HCT116 (cell line): Measurements from ENCODE around the gene ETS1. TPM values are rescaled to one million over a fixed set of nuclear protein-coding genes. Genes with fewer than 3 reads are reported as not detected.

Experiments used
- ATAC-seq: fragments of 200-7000 bp; cut with Tn5 transposase; 2 replicates; pipeline ENCODE4 v1.9.1; 2020; ENCODE audit warnings: mild to moderate bottlenecking, moderate library complexity
- BruUV-seq: library from RNA; stranded (reverse); fragments of 400-500 nt; replicated peaks from 2 replicates; lab custom pipeline; 2021; lab: Mats Ljungman, UMichigan
- CTCF ChIA-PET: fragments of 300-600 bp; sonication (Branson Sonifier 250); formaldehyde crosslinking; loops from one replicate; lab custom pipeline; 2021; ENCODE audit warnings: antibody characterized with exemption; lab: Charles Lee
- POLR2A ChIA-PET: fragments of 300-600, 350-600 bp; sonication (Branson Sonifier 250); formaldehyde crosslinking; loops from one replicate; lab custom pipeline; 2021; ENCODE audit warnings: antibody characterized with exemption; lab: Charles Lee
- RAD21 ChIA-PET, 2 experiments: fragments of 300-600 bp; sonication (Branson Sonifier 250); formaldehyde crosslinking; loops; one replicate each; lab custom pipeline; 2023; ENCODE audit warnings: low total read pairs in 2 of 2; ENCODE audit not compliant: uncharacterized antibody in 2 of 2, unreplicated experiment in 2 of 2, low non-redundant PET in 1 of 2; lab: Charles Lee
- DNase-seq: peaks from one replicate; pipeline ENCODE4 v3.0.0-alpha.2; 2010; ENCODE audit warnings: low read depth, low spot score
- H2AFZ ChIP-seq: fragments of 200-600 bp; shearing (Covaris generic), sonication (generic); 2 replicates; pipeline ENCODE4 v1.6.1; 2017; ENCODE audit warnings: low read depth, mixed run types, mixed read lengths, antibody characterized with exemption, low read length; ENCODE audit not compliant: poor library complexity, severe bottlenecking
- H3K27ac ChIP-seq: 2 replicates; pipeline ENCODE4 v1.5.1; 2012; ENCODE audit warnings: low read depth, low read length
- H3K27me3 ChIP-seq: fragments of 200-600 bp; sonication (generic); 2 replicates; pipeline ENCODE4 v1.6.1; 2016; ENCODE audit warnings: mixed run types, low read length, mixed read lengths; ENCODE audit not compliant: insufficient read depth
- H3K36me3 ChIP-seq, 2 experiments: fragments of 200-500 bp in 1 of 2; fragments of 200-600 bp in 1 of 2; sonication (Bioruptor generic) in 1 of 2; sonication (generic) in 1 of 2; 2 replicates each; pipeline versions ENCODE4 v1.5.1 to v1.6.1; 2014 to 2016; ENCODE audit warnings: low read length in 2 of 2, inconsistent platforms in 1 of 2, mixed read lengths in 1 of 2, mixed run types in 1 of 2; ENCODE audit not compliant: insufficient read depth in 2 of 2, control insufficient read depth in 1 of 2
- H3K4me1 ChIP-seq, 2 experiments: fragments of 200-600 bp in 1 of 2; sonication (generic) in 1 of 2; 2 replicates each; pipeline versions ENCODE4 v1.5.1 to v1.6.1; 2012 to 2017; ENCODE audit warnings: low read length in 2 of 2, inconsistent platforms in 1 of 2, mild to moderate bottlenecking in 1 of 2, mixed read lengths in 1 of 2, mixed run types in 1 of 2, moderate library complexity in 1 of 2; ENCODE audit not compliant: insufficient read depth in 2 of 2, control insufficient read depth in 1 of 2
- H3K4me2 ChIP-seq: fragments of 200-600 bp; sonication (generic); 2 replicates; pipeline ENCODE4 v1.6.1; 2017; ENCODE audit warnings: mixed run types, low read length, mixed read lengths
- H3K4me3 ChIP-seq, 2 experiments: fragments of 200-600 bp in 1 of 2; sonication (generic) in 1 of 2; replicated peaks in 1 of 2; 2 replicates each; pipeline ENCODE4 v1.5.1; 2011 to 2016; ENCODE audit warnings: low read length in 2 of 2, control low read depth in 1 of 2, low read depth in 1 of 2, mild to moderate bottlenecking in 1 of 2, mixed read lengths in 1 of 2, mixed run types in 1 of 2
- H3K79me2 ChIP-seq: fragments of 200-600 bp; sonication (generic); 2 replicates; pipeline ENCODE4 v1.6.1; 2017; ENCODE audit warnings: mild to moderate bottlenecking, mixed run types, low read length, moderate library complexity, mixed read lengths; ENCODE audit not compliant: insufficient read depth
- H3K9ac ChIP-seq: fragments of 200-600 bp; sonication (generic); 2 replicates; pipeline ENCODE4 v1.6.1; 2016; ENCODE audit warnings: low read length, mixed read lengths
- H3K9me2 ChIP-seq: fragments of 200-600 bp; sonication (generic), shearing (Covaris generic); 2 replicates; pipeline ENCODE4 v1.6.1; 2017; ENCODE audit warnings: mixed run types, mild to moderate bottlenecking, moderate library complexity; ENCODE audit not compliant: insufficient read depth
- H3K9me3 ChIP-seq, 2 experiments: fragments of 200-500 bp in 1 of 2; fragments of 200-600 bp in 1 of 2; sonication (Bioruptor generic) in 1 of 2; sonication (generic) in 1 of 2; 2 replicates each; pipeline ENCODE4 v1.6.1; 2014 to 2017; ENCODE audit warnings: low read length in 2 of 2, mixed read lengths in 2 of 2, inconsistent platforms in 1 of 2, low read depth in 1 of 2, mild to moderate bottlenecking in 1 of 2, mixed run types in 1 of 2, moderate library complexity in 1 of 2; ENCODE audit not compliant: control insufficient read depth in 1 of 2, insufficient read depth in 1 of 2
- H4K20me1 ChIP-seq: fragments of 200-600 bp; sonication (generic), shearing (Covaris generic); 2 replicates; pipeline ENCODE4 v1.6.1; 2017; ENCODE audit warnings: mixed run types, mild to moderate bottlenecking, moderate library complexity; ENCODE audit not compliant: insufficient read depth
- EGR1 ChIP-seq: IDR thresholded peaks from 2 replicates; pipeline ENCODE4 v1.6.1; 2012; ENCODE audit warnings: low read depth
- JUND ChIP-seq: IDR thresholded peaks from 2 replicates; pipeline ENCODE4 v1.6.1; 2012
- POLR2AphosphoS5 ChIP-seq: IDR thresholded peaks from 2 replicates; pipeline ENCODE4 v1.6.1; 2011; ENCODE audit warnings: mild to moderate bottlenecking, low read depth, low read length, moderate library complexity
- TCF7L2 ChIP-seq: IDR thresholded peaks from 2 replicates; pipeline ENCODE4 v1.7.0; 2011; ENCODE audit warnings: borderline replicate concordance, inconsistent platforms; ENCODE audit not compliant: insufficient read depth, insufficient read length; ENCODE audit errors: extremely low read depth
- ZBTB33 ChIP-seq: IDR thresholded peaks from 2 replicates; pipeline ENCODE4 v1.6.1; 2011; ENCODE audit warnings: mild to moderate bottlenecking, low read length, moderate library complexity; ENCODE audit not compliant: insufficient replicate concordance; ENCODE audit errors: extremely low read depth
- intact Hi-C: fragments of 100-400 bp; cut with micrococcal nuclease; formaldehyde crosslinking; loops from 2 replicates; pipeline ENCODE4 v1.10.0; 2022
- total RNA-seq: library from RNA; stranded (reverse); gene quantifications from one replicate; pipeline ENCODE4 v1.2.1, GENCODE V29; 2021; ENCODE audit not compliant: unreplicated experiment

Gene ETS1
- total RNA-seq, 1 experiment from 2014 or later: 9.2 TPM

GRCh38 chr11:128533472-128533871, 53.9 kb downstream of the ETS1 start:
- no peak overlapping the region for H3K4me2 ChIP-seq
- H3K9me2 ChIP-seq: no peaks in the 10 kb centered on the region
- BruUV-seq: no TSS peak
- no peaks in the 10 kb centered on the region for H3K9me3 ChIP-seq
- DNase-seq (no peak), ATAC-seq (no peak)
- H3K4me1 ChIP-seq: no peaks in the 10 kb centered on the region
- no peak for TF ChIP-seq JUND
- no peak for TF ChIP-seq POLR2AphosphoS5
- no peak overlapping the region for H3K9ac ChIP-seq
- no peaks in the 10 kb centered on the region for H3K36me3 ChIP-seq
- peaks cover 31% of the 10 kb centered on the region for H3K27me3 ChIP-seq
- no peaks in the 10 kb centered on the region for H3K79me2 ChIP-seq
- no peak overlapping the region for H2AFZ ChIP-seq
- ChIA-PET POLR2A (no interaction called here), CTCF (no interaction called here), RAD21 (no interaction called here)
- H3K4me3 ChIP-seq: no peak overlapping the region
- H3K27ac ChIP-seq: no peak overlapping the region
- intact Hi-C loops: no loop called here
- H4K20me1 ChIP-seq: no peaks in the 10 kb centered on the region

- H3K36me3 ChIP-seq: no peaks in the 10 kb centered on the region
- TF ChIP-seq TCF7L2: no peak
- no peak for TF ChIP-seq EGR1
- TF ChIP-seq ZBTB33: no peak
- intact Hi-C loops: no loop called here
- no peak overlapping the region for H2AFZ ChIP-seq
- no peak overlapping the region for H3K4me2 ChIP-seq
- no TSS peak for BruUV-seq
- no peak overlapping the region for H3K27ac ChIP-seq
- ATAC-seq: no peak
- H3K4me1 ChIP-seq: no peaks in the 10 kb centered on the region
- H3K4me3 ChIP-seq: no peak overlapping the region
- ChIA-PET RAD21 (no interaction called here), POLR2A (no interaction called here), CTCF (no interaction called here)
- peaks cover 24% of the 10 kb centered on the region for H3K27me3 ChIP-seq
- H3K9ac ChIP-seq: no peak overlapping the region
- no peaks in the 10 kb centered on the region for H3K9me2 ChIP-seq
- H4K20me1 ChIP-seq: no peaks in the 10 kb centered on the region
- H3K9me3 ChIP-seq: no peaks in the 10 kb centered on the region
- DNase-seq: no peak
- no peaks in the 10 kb centered on the region for H3K79me2 ChIP-seq
These were observed 54.7 kb downstream of the ETS1 start for GRCh38 chr11:128532572-128533091.
